ENCODE measurements around the gene POU2AF2.

The POU2AF2 gene

DNA sequence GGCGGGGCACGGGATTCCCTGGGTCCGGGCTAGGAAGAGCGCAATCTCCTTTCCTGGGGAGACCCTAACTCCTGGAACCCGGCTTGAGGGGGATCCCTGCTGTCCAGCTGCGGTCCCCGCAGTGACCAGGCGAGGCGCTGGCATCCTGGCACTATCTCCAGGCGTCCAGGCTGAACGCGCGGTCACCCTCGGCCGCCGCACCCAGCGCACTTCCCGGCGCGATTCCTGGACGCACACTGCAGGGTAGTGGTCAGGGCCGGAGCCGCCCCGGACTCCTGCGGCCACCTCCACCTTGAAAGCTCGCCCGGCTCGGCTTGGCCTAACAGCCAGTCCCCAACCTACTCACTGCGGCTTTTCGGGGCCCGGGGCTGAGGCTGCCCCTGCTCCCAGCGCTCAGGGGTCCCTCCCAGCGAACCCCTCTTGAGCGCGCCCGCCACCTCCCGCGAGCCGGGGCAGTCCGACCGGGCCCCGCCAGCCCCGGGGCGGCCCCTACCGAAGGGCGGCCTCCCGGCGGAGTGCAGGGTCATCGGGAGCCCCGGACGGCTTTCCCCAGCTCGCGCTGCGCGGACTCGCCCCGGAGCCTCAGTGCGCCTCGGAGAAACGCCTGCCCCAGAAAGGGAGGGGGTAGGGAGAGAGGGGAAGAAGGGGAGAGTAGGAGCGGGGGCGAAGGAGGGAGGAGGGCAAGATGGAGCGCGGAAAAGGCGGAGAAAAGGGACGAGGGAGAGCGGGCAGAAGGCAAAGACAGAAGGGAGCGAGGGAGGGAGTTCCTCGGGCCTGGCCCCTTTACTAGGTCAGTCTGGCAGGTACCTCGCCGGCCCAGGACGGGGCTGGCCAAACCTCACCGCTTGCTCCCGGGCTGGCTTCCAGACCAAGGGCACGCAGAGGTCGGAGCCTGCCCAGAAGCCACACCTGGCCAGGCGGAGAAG lies 53.8 kb downstream of the POU2AF2 start:
- peak; percentile 63 for DNase-seq (ENCODE audit: extremely low spot score)
- ChIA-PET CTCF (interaction anchor here (1.1 to 5.2 kb wide), 9 partner anchors 9 to 151 kb away, joined by 3 to 39 read pairs (median 4); no protein-coding TSS in a partner anchor), POLR2A (no interaction called here)
- peak; percentile 54 for TF ChIP-seq CTCF (IDR thresholded peaks at IDR 0.05; ENCODE audit: control extremely low read depth, extremely low read depth, low read depth, missing control alignments)

- CTCF ChIA-PET: interaction anchor here (1.0 to 5.2 kb wide), 5 partner anchors 13 to 146 kb away, joined by 3 to 39 read pairs (median 10); no protein-coding TSS in a partner anchor
- no peak for TF ChIP-seq CTCF (IDR thresholded peaks at IDR 0.05; ENCODE audit: control extremely low read depth, extremely low read depth, low read depth, missing control alignments)
- POLR2A ChIA-PET: no interaction called here
- DNase-seq (ENCODE audit: extremely low spot score): no peak
These were observed 55.0 kb downstream of the POU2AF2 start for GRCh38 chr11:111300569-111300968.

- ChIA-PET POLR2A (no interaction called here), CTCF (interaction anchor here (1.0 to 5.2 kb wide), 6 partner anchors 19 to 146 kb away, joined by 3 to 39 read pairs (median 11); no protein-coding TSS in a partner anchor)
- DNase-seq (ENCODE audit: extremely low spot score): no peak
- TF ChIP-seq CTCF (IDR thresholded peaks at IDR 0.05; ENCODE audit: control extremely low read depth, extremely low read depth, low read depth, missing control alignments): no peak
These were observed 55.7 kb downstream of the POU2AF2 start for GRCh38 chr11:111301004-111301841.

- CTCF ChIA-PET: interaction anchor here (1.0 to 3.1 kb wide), 4 partner anchors 20 to 127 kb away, joined by 3 to 17 read pairs (median 11); no protein-coding TSS in a partner anchor
- TF ChIP-seq CTCF (IDR thresholded peaks at IDR 0.05; ENCODE audit: control extremely low read depth, extremely low read depth, low read depth, missing control alignments): no peak
- POLR2A ChIA-PET: no interaction called here
- no peak for DNase-seq (ENCODE audit: extremely low spot score)
These were observed 56.3 kb downstream of the POU2AF2 start for GRCh38 chr11:111301842-111302118.

GRCh38 chr11:111302298-111302697 lies 56.8 kb downstream of the POU2AF2 start:
- DNase-seq (ENCODE audit: extremely low spot score): no peak
- POLR2A ChIA-PET: no interaction called here
- no peak for TF ChIP-seq CTCF (IDR thresholded peaks at IDR 0.05; ENCODE audit: control extremely low read depth, extremely low read depth, low read depth, missing control alignments)
- CTCF ChIA-PET: interaction anchor here (1.0 to 3.1 kb wide), 4 partner anchors 20 to 127 kb away, joined by 3 to 17 read pairs (median 11); no protein-coding TSS in a partner anchor

DNA sequence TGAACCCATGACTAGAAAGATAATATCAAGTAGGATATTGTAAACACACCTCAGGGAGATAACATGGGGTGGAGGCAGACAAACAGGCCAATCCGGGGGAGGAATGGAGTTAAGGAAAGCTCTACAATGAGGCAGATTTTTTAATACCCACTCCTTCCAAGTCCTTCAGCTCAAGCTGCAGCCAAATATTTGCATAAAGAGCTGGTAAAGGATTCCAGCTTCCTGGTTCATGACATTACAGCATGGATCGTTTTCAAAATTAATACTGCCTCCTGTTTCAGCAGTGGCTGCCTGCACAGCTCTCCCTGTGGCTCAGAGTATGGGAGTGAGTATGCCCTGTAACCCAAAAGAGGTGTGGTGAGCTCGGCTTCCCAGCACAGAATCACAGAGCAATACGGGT lies 57.9 kb downstream of the POU2AF2 start:
- no peak for TF ChIP-seq CTCF (IDR thresholded peaks at IDR 0.05; ENCODE audit: control extremely low read depth, extremely low read depth, low read depth, missing control alignments)
- ChIA-PET CTCF (interaction anchor here (1.2 to 3.1 kb wide), 3 partner anchors 120 to 143 kb away, joined by 5 to 12 read pairs (median 6); no protein-coding TSS in a partner anchor), POLR2A (no interaction called here)
- DNase-seq (ENCODE audit: extremely low spot score): no peak

All from GM10248 (cell line).